ENCODE results near the gene TEPSIN. TPM values are rescaled to one million over a fixed set of nuclear protein-coding genes. Genes with fewer than 3 reads are reported as not detected.

TEPSIN gene
- total RNA-seq, 4 donors from 2014 or later, result 61.2 to 336 (median 121) TPM

GRCh38 chr17:81239714-81240555, 1.1 kb upstream of the TEPSIN start:
- Histone ChIP-seq H3K9me3 (no peaks in the 10 kb centered on the region), H3K27me3 (no peaks in the 10 kb centered on the region), H3K4me1 (peaks cover 15 to 30% (median 25%) of the 10 kb centered on the region in 4 donors), H3K4me3 (peak overlapping the region; percentile 84 to 100 (median 96)), H3K36me3 (no peaks in the 10 kb centered on the region), H3K27ac (peak overlapping the region; percentile 83 to 95 (median 90))
- 14% methylated on average over 37 of the region's 37 CpGs; no CpG with 5 or more reads in 1 of the 2 donors for WGBS, 2 donors (ENCODE audit: low coverage in 1 of 2)
- no peak for TF ChIP-seq EP300 (IDR thresholded peaks at IDR 0.05; ENCODE audit: low read depth)
- TF ChIP-seq POLR2AphosphoS5 (IDR thresholded peaks at IDR 0.05), result no peak
- TF ChIP-seq CTCF (IDR thresholded peaks at IDR 0.05), result no peak
- TF ChIP-seq POLR2A (IDR thresholded peaks at IDR 0.05), result peak; percentile 6
- in situ Hi-C loops (cut with MboI; ENCODE audit: low pct_ligation_motif_present in 1 of 4, low pct_unique_long_range_greater_than_20kb in 1 of 4, low sequenced_read_pairs in 3 of 4) (no loop called here), intact Hi-C loops (cut with DNase I; ENCODE audit: low total_unique reads) (loop anchor here (5.0 to 10.0 kb wide), 3 partner anchors 55 to 248 kb away; partner anchors contain the start of genes CHMP6 and SLC38A10)
- DNase-seq, result no peak

- no peak for TF ChIP-seq CTCF (IDR thresholded peaks at IDR 0.05)
- TF ChIP-seq POLR2A (IDR thresholded peaks at IDR 0.05), result no peak
- TF ChIP-seq EP300 (IDR thresholded peaks at IDR 0.05; ENCODE audit: low read depth), result no peak
- no peak for TF ChIP-seq POLR2AphosphoS5 (IDR thresholded peaks at IDR 0.05)
- Histone ChIP-seq H3K4me3 (peak overlapping the region; percentile 84 to 100 (median 98)), H3K9me3 (no peaks in the 10 kb centered on the region), H3K27ac (peak overlapping the region; percentile 64 to 95 (median 73)), H3K27me3 (no peaks in the 10 kb centered on the region), H3K4me1 (peaks cover 15 to 30% (median 25%) of the 10 kb centered on the region in 4 donors), H3K36me3 (no peaks in the 10 kb centered on the region)
- intact Hi-C loops (cut with DNase I; ENCODE audit: low total_unique reads) (loop anchor here (10.0 kb wide), 1 partner anchor 56 kb away; the partner anchor contains the start of gene SLC38A10), in situ Hi-C loops (cut with MboI; ENCODE audit: low pct_ligation_motif_present in 1 of 4, low pct_unique_long_range_greater_than_20kb in 1 of 4, low sequenced_read_pairs in 3 of 4) (no loop called here)
- WGBS, 2 donors (ENCODE audit: low coverage in 1 of 2), result 1% methylated on average over 19 of the region's 26 CpGs; no CpG with 5 or more reads in 1 of the 2 donors
- no peak for DNase-seq
Observed at GRCh38 chr17:81238490-81238814, 403 bp downstream of the TEPSIN start.

GRCh38 chr17:81237591-81238489, 1.0 kb downstream of the TEPSIN start:
- WGBS, 2 donors (ENCODE audit: low coverage in 1 of 2), result 52 to 90% methylated on average over 17 to 36 of the region's 36 CpGs
- Histone ChIP-seq H3K27me3 (no peaks in the 10 kb centered on the region), H3K4me1 (peaks cover 15 to 30% (median 25%) of the 10 kb centered on the region in 4 donors), H3K36me3 (no peaks in the 10 kb centered on the region), H3K27ac (peak overlapping the region in 2 of 4 donors; percentile 75 to 95), H3K9me3 (no peaks in the 10 kb centered on the region), H3K4me3 (peak overlapping the region; percentile 84 to 100 (median 98))
- no peak for TF ChIP-seq CTCF (IDR thresholded peaks at IDR 0.05)
- TF ChIP-seq EP300 (IDR thresholded peaks at IDR 0.05; ENCODE audit: low read depth), result no peak
- TF ChIP-seq POLR2A (IDR thresholded peaks at IDR 0.05), result no peak
- no peak for TF ChIP-seq POLR2AphosphoS5 (IDR thresholded peaks at IDR 0.05)
- in situ Hi-C loops (cut with MboI; ENCODE audit: low pct_ligation_motif_present in 1 of 4, low pct_unique_long_range_greater_than_20kb in 1 of 4, low sequenced_read_pairs in 3 of 4), result no loop called here
- no peak for DNase-seq
- intact Hi-C loops (cut with DNase I; ENCODE audit: low total_unique reads), result loop anchor here (10.0 kb wide), 1 partner anchor 57 kb away; the partner anchor contains the start of gene SLC38A10

All from transverse colon (tissue), 4 donors.